Measurements from ENCODE around the gene TRPC4AP. TPM values are rescaled to one million over a fixed set of nuclear protein-coding genes. Genes with fewer than 3 reads are reported as not detected.
A peak's percentile ranks its signal among the peaks of the same experiment; 100 is the strongest.

Gene TRPC4AP
- total RNA-seq, 1 donor from 2014 or later = 95.6 TPM

DNA sequence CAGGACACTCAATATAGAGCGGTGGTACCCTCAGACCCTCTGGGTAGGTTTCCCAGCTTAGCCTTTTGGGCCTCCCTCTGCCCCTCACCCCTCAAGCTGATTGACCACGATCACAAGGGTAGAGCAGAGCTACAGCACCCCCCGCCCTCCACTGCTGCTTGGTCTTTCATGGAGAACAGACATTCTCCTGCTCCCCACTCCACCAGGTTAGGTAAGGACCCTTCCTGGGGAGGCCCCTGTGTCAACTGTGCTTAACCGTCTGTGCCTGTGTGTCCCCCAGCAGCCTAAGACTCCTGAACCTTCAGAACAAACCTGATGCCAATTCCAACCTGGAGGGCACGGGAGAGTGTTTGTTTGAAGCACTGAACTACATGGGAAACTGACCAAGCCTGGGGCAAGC lies 125.2 kb downstream of the TRPC4AP start:
- Mint-ChIP-seq H3K27me3 (ENCODE audit: low read depth) (no peaks in the 10 kb centered on the region), H3K4me3 (no peak overlapping the region), H3K27ac (no peak overlapping the region), H3K9me3 (no peaks in the 10 kb centered on the region), H3K36me3 (no peaks in the 10 kb centered on the region), H3K4me1 (peaks cover 24% of the 10 kb centered on the region)
- TF ChIP-seq, protein P1, sequence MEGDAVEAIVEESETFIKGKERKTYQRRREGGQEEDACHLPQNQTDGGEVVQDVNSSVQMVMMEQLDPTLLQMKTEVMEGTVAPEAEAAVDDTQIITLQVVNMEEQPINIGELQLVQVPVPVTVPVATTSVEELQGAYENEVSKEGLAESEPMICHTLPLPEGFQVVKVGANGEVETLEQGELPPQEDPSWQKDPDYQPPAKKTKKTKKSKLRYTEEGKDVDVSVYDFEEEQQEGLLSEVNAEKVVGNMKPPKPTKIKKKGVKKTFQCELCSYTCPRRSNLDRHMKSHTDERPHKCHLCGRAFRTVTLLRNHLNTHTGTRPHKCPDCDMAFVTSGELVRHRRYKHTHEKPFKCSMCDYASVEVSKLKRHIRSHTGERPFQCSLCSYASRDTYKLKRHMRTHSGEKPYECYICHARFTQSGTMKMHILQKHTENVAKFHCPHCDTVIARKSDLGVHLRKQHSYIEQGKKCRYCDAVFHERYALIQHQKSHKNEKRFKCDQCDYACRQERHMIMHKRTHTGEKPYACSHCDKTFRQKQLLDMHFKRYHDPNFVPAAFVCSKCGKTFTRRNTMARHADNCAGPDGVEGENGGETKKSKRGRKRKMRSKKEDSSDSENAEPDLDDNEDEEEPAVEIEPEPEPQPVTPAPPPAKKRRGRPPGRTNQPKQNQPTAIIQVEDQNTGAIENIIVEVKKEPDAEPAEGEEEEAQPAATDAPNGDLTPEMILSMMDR (IDR thresholded peaks at IDR 0.05; ENCODE audit: unreplicated experiment) = no peak
- DNase-seq (ENCODE audit: low spot score in 2 of 2, unreplicated experiment in 2 of 2) = no peak

DNA sequence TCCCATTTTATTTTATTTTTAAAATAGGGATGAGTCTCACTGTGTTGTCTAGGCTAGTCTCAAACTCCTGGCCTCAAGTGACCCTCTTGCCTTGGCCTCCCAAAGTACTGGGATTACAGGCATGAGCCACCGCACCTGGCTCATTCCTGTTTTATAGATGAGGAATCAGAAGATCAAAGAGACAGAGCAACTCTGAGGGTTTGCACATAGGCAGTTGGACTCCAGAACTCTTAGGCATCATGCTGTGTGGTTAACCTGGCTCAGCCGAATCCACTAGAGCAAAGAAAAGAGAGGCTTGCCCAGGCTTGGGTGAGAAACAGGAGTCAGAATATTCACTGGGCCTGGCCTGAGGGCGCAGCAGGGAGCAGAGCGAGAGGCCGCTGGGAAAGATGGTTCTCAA lies 127.6 kb downstream of the TRPC4AP start:
- H3K27me3 Mint-ChIP-seq (ENCODE audit: low read depth) = no peaks in the 10 kb centered on the region
- H3K4me1 Mint-ChIP-seq = peaks cover 11% of the 10 kb centered on the region
- no peaks in the 10 kb centered on the region for H3K9me3 Mint-ChIP-seq
- TF ChIP-seq, protein P1 (IDR thresholded peaks at IDR 0.05; ENCODE audit: unreplicated experiment) = no peak
- no peaks in the 10 kb centered on the region for H3K36me3 Mint-ChIP-seq
- H3K4me3 Mint-ChIP-seq = no peak overlapping the region
- H3K27ac Mint-ChIP-seq = peak overlapping the region; percentile 63
- DNase-seq (ENCODE audit: low spot score in 2 of 2, unreplicated experiment in 2 of 2) = no peak

DNA sequence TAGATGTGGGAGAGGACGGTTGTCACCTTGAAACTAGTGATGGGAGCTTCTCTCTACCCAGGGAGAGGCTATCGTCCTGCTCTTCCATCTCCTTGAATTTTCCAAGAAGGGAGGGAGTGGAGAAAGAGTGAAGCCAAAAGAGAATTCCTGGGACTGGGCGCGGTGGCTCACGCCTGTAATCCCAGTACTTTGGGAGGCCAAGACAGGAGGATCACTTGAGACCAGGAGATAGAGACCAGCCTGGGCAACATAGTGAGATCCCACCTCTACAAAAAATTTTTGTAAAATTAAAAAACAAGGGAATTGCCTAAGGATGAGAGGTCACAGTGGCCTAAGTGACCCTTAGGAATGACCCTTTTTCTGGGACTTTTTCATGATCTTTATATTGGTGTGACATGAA lies 128.1 kb downstream of the TRPC4AP start:
- H3K27me3 Mint-ChIP-seq (ENCODE audit: low read depth) = no peaks in the 10 kb centered on the region
- H3K36me3 Mint-ChIP-seq = no peaks in the 10 kb centered on the region
- no peaks in the 10 kb centered on the region for H3K9me3 Mint-ChIP-seq
- H3K4me3 Mint-ChIP-seq = no peak overlapping the region
- TF ChIP-seq, protein P1 (IDR thresholded peaks at IDR 0.05; ENCODE audit: unreplicated experiment) = no peak
- no peak for DNase-seq (ENCODE audit: low spot score in 2 of 2, unreplicated experiment in 2 of 2)
- no peak overlapping the region for H3K27ac Mint-ChIP-seq
- peaks cover 7% of the 10 kb centered on the region for H3K4me1 Mint-ChIP-seq

DNA sequence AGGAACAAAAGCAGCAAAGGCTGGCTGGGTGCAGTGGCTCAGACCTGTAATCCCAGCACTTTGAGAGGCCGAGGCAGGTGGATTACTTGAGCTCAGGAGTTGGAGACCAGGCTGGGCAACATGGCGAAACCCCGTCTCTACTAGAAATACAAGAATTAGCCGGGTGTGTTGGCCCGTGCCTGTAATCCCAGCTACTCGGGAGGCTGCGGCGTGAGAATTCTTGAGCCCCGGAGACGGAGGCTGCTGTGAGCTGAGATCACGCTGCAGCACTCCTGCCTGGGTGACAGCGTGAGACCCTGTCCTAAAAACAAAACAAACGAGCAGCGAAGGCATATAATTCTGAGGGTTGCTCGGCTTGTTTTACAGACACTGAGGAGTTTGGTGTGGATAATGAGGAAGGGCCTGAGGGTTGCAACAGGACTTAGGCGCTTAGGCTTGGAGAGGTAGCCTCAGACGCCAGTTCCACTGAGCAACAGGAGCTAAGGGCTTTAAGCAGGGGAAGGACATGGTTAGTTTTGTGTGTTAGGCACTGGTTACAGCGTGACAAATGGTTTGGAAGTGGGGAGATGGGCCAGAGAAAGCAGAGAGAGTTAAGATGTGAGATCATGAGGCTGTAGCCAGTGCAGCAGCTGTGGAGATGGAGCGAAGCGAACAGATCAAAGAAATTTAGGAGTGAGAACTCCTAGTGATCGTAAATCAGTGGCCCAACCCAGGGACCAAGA lies 135.7 kb downstream of the TRPC4AP start:
- no peak for DNase-seq (ENCODE audit: low spot score in 2 of 2, unreplicated experiment in 2 of 2)
- H3K4me3 Mint-ChIP-seq = no peak overlapping the region

DNA sequence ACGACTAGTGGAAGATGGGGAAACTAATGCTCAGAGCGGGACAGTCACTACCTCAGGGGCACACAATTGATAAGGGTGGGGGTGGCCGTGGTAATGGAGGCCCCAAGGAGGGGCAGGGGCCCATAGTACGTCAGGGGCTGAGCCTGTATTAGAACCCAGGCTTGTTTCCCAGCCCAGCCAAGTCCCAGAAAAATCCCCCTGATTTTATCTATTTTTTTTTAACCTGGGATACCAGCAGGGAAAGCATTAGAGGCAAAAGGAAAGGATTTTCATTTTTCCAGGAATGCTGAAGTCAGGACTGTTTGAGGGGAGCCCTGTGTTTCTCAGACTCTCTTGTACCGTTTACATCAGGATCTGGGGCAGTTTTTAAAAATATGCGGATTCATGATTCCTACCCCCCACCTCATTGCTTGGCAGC lies 136.6 kb downstream of the TRPC4AP start:
- Mint-ChIP-seq H3K4me1 (peaks cover 42% of the 10 kb centered on the region), H3K27ac (peak overlapping the region; percentile 99), H3K9me3 (no peaks in the 10 kb centered on the region), H3K4me3 (peak overlapping the region; percentile 92), H3K36me3 (no peaks in the 10 kb centered on the region), H3K27me3 (ENCODE audit: low read depth) (no peaks in the 10 kb centered on the region)
- TF ChIP-seq, protein P1 (IDR thresholded peaks at IDR 0.05; ENCODE audit: unreplicated experiment) = no peak
- no peak for DNase-seq (ENCODE audit: low spot score in 2 of 2, unreplicated experiment in 2 of 2)

More for the DNA sequence above, 135.7 kb downstream of the TRPC4AP start:
- Mint-ChIP-seq H3K36me3 (no peaks in the 10 kb centered on the region), H3K27me3 (ENCODE audit: low read depth) (no peaks in the 10 kb centered on the region), H3K9me3 (no peaks in the 10 kb centered on the region), H3K4me1 (peaks cover 37% of the 10 kb centered on the region), H3K27ac (peak overlapping the region; percentile 99)
- TF ChIP-seq, protein P1 (IDR thresholded peaks at IDR 0.05; ENCODE audit: unreplicated experiment) = no peak
